Right lobe of liver (tissue), 6 donors: ENCODE data around the gene OLFML2B. TPM values are rescaled to one million over a fixed set of nuclear protein-coding genes. Genes with fewer than 3 reads are reported as not detected.
"Not testable (repeated sequence)": the region's sequence is repeated elsewhere in the genome, so short reads cannot be mapped to it uniquely, and the experiment has no call there.

Experiments used
- ATAC-seq, 4 donors: fragments of 200-7000 bp; cut with Tn5 transposase; one replicate each; pipeline ENCODE4 v1.9.1; 2020; ENCODE audit warnings: mild to moderate bottlenecking in 4 of 4, moderate library complexity in 4 of 4
- DNase-seq, 3 donors: peaks; one replicate each; pipeline ENCODE4 v3.0.0-alpha.2; 2020
- H3K27ac ChIP-seq, 3 donors: fragments of 200-600 bp; one replicate each; pipeline ENCODE4 v1.8.0; 2022
- H3K27me3 ChIP-seq, 2 donors: fragments of 200-600 bp; one replicate each; pipeline ENCODE4 v1.8.0; 2022
- H3K36me3 ChIP-seq, 4 donors: fragments of 200-600 bp; sonication (generic) in 1 of 4; one replicate each; pipeline versions ENCODE4 v1.5.1 to v1.8.0; 2017 to 2022; ENCODE audit warnings: control low read depth in 1 of 4
- H3K4me1 ChIP-seq, 4 donors: fragments of 200-600 bp; sonication (generic) in 1 of 4; one replicate each; pipeline versions ENCODE4 v1.5.1 to v1.8.0; 2017 to 2022; ENCODE audit warnings: control low read depth in 1 of 4
- H3K4me3 ChIP-seq, 3 donors: fragments of 200-600 bp; one replicate each; pipeline ENCODE4 v1.8.0; 2022
- H3K9me3 ChIP-seq, 4 donors: fragments of 200-600 bp; sonication (generic) in 1 of 4; one replicate each; pipeline versions ENCODE4 v1.5.1 to v1.8.0; 2017 to 2022; ENCODE audit warnings: control low read depth in 1 of 4
- POLR2A ChIP-seq: fragments of 450-650 bp; IDR thresholded peaks from one replicate; pipeline ENCODE4 v1.6.1; 2017; ENCODE audit warnings: antibody characterized with exemption, mild to moderate bottlenecking
- WGBS: methylation state at CpG from one replicate; pipeline ENCODE4 v1.1.6; 2018; ENCODE audit warnings: low coverage, low lambda C conversion rate; ENCODE audit not compliant: insufficient coverage; ENCODE audit errors: missing lambda C conversion rate; 5-methylcytosine and 5-hydroxymethylcytosine counted together
- intact Hi-C, 2 donors: fragments of 100-400 bp; cut with DNase I; formaldehyde crosslinking; loops; one replicate each; pipeline versions ENCODE4 v1.11.2 to v1.14.1; 2022
- total RNA-seq, 6 experiments: library from RNA; depleted of rRNA in 2 of 6; stranded (reverse); fragments of >200 nt in 2 of 6; fragmentation: NEBNext Ultra II Directional in 3 of 6; extraction: Animal tissue kit (Norgen Biotek cat#: 25700) in 3 of 6; gene quantifications; one replicate each; pipeline versions ENCODE4 v1.1.0 to v1.2.4, GENCODE V29; 2016 to 2023
- TF ChIP-seq, protein P1 (sequence below), 4 donors: fragments of 200-600 bp in 3 of 4; fragments of 450-650 bp in 1 of 4; IDR thresholded peaks; one replicate each; pipeline versions ENCODE4 v1.5.1 to v1.8.0; 2016 to 2022; ENCODE audit warnings: antibody characterized with exemption in 4 of 4, mild to moderate bottlenecking in 2 of 4
- donor health status: DM: no; HTN: yes; CAD: no.
- donor health status: DM: no; HTN: no; CAD: no.
- donor health status: DM: no; HTN: no; CAD: no.
- donor health status: DM: no; HTN: yes; CAD: no.
- donor health status: DM: no; HTN: yes; CAD: no.

The OLFML2B gene
- total RNA-seq, 6 experiments from 2014 or later: 0.37 to 2.1 (median 1.3) TPM

DNA sequence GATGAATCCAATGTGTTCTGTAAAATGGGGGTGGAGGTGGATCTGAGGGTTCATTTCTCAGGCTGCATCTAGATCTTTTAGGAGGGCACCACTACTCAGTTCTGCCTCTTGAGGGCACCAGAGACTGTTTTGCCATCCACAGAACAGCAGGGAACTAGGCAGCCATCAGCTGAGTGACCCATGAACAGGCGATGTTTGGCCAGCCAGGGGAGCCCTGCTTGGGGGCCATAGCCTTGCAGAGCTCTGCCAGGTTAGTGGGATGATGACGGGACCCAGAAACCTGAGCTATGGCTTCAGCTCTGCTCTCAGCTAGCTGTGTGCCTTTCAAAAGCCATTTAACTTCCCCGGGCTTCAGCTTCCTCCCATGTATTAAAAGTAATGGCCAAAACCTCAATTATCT lies 32.4 kb upstream of the OLFML2B start:
- no peaks in the 10 kb centered on the region for H3K9me3 ChIP-seq
- intact Hi-C loops: loop anchor here (5.0 to 10.0 kb wide), 4 partner anchors 219 to 336 kb away; partner anchors contain the start of gene C1orf226 (in 1 of the 2)
- no peak overlapping the region for H3K27ac ChIP-seq
- H3K36me3 ChIP-seq: no peaks in the 10 kb centered on the region
- no peaks in the 10 kb centered on the region for H3K27me3 ChIP-seq
- DNase-seq: peak; percentile 49 to 73 (median 59)
- no peak for TF ChIP-seq POLR2A
- TF ChIP-seq, protein P1, sequence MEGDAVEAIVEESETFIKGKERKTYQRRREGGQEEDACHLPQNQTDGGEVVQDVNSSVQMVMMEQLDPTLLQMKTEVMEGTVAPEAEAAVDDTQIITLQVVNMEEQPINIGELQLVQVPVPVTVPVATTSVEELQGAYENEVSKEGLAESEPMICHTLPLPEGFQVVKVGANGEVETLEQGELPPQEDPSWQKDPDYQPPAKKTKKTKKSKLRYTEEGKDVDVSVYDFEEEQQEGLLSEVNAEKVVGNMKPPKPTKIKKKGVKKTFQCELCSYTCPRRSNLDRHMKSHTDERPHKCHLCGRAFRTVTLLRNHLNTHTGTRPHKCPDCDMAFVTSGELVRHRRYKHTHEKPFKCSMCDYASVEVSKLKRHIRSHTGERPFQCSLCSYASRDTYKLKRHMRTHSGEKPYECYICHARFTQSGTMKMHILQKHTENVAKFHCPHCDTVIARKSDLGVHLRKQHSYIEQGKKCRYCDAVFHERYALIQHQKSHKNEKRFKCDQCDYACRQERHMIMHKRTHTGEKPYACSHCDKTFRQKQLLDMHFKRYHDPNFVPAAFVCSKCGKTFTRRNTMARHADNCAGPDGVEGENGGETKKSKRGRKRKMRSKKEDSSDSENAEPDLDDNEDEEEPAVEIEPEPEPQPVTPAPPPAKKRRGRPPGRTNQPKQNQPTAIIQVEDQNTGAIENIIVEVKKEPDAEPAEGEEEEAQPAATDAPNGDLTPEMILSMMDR (IDR thresholded peaks at IDR 0.05): peak; percentile 84 to 94 (median 90)
- peak; percentile 98 to 99 (median 98) for ATAC-seq
- H3K4me1 ChIP-seq: peaks cover 0 to 6% (median 2%) of the 10 kb centered on the region in 4 donors
- 0% methylated on average over 2 of the region's 3 CpGs for WGBS
- no peak overlapping the region for H3K4me3 ChIP-seq

DNA sequence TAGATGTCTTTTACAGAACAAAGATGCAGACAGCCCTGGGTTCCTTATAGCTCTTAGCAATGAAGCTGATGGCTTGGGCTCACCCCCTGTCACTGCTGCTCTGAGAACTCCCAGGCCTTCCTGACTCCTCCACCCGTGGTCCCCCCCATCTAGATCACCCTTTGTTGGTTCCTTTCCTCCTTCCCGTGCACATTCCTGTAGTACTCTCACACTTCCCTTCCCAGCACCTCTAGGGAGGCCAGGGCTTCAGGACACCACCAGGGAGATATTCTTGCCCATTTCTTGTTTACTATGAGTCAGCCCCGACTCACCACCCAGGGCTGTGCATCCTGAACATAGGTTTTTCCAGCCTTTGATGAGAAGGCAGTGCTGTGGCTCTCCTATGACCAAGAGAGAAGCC lies 31.4 kb upstream of the OLFML2B start:
- peak in 2 of 4 donors; percentile 11 to 74 for ATAC-seq
- H3K4me3 ChIP-seq: no peak overlapping the region
- H3K27me3 ChIP-seq: no peaks in the 10 kb centered on the region
- peaks cover 0 to 6% (median 2%) of the 10 kb centered on the region in 4 donors for H3K4me1 ChIP-seq
- no peak for DNase-seq
- no peak overlapping the region for H3K27ac ChIP-seq
- no peak for TF ChIP-seq POLR2A
- TF ChIP-seq, protein P1 (IDR thresholded peaks at IDR 0.05): no peak
- WGBS: 37% methylated on average over 3 of the region's 3 CpGs
- no peaks in the 10 kb centered on the region for H3K9me3 ChIP-seq
- H3K36me3 ChIP-seq: no peaks in the 10 kb centered on the region
- intact Hi-C loops: loop anchor here (5.0 to 10.0 kb wide), 4 partner anchors 220 to 337 kb away; partner anchors contain the start of gene C1orf226 (in 1 of the 2)

DNA sequence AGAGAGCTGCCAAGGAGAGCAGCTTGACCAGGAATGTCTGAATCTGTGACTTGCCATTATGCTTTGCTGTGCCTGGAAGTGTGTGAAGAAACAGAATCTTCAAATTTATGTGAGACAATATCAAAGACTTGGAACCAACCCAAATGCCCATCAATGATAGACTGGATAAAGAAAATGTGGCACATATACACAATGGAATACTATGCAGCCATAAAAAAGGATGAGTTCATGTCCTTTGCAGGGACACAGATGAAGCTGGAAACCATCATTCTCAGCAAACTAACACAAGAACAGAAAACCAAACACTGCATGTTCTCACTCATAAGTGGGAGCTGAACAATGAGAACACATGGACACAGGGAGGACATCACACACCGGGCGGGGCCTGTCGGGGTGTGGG lies 30.3 kb upstream of the OLFML2B start:
- H3K27me3 ChIP-seq, DNase-seq: not testable (repeated sequence)
- intact Hi-C loops: loop anchor here in 1 of 2 donors (10.0 kb wide), 2 partner anchors 221 to 331 kb away; partner anchors contain the start of gene C1orf226

DNA sequence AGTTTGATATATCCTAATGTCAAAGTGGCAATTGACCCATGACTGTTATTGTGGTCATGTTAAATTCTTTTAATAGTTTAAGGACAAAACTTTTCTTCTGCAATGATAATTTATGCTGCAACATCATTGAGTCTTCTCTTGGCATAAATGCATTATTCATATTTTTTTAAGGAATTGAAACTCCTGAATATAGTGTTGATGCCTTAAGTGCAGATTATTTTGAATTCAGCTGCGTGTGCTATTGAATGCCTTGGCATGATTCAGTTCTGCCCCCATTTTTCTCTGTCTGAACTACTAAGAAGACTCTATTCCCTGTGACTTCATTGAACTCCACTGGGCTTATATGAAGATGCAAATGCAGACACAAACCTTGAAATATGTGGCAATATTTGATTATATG lies 23.3 kb upstream of the OLFML2B start:
- H3K9me3 ChIP-seq: no peaks in the 10 kb centered on the region
- TF ChIP-seq POLR2A: no peak
- TF ChIP-seq, protein P1 (IDR thresholded peaks at IDR 0.05): no peak
- intact Hi-C loops: no loop called here
- DNase-seq (no peak), ATAC-seq (no peak)
- no peak overlapping the region for H3K27ac ChIP-seq
- H3K4me3 ChIP-seq: no peak overlapping the region
- H3K27me3 ChIP-seq: no peaks in the 10 kb centered on the region
- 75% methylated on average over 1 of the region's 1 CpG for WGBS
- no peaks in the 10 kb centered on the region for H3K4me1 ChIP-seq
- H3K36me3 ChIP-seq: no peaks in the 10 kb centered on the region

More for the DNA sequence above, 30.3 kb upstream of the OLFML2B start:
- H3K4me3 ChIP-seq, ATAC-seq, H3K36me3 ChIP-seq, H3K9me3 ChIP-seq, H3K27ac ChIP-seq, H3K4me1 ChIP-seq: not testable (repeated sequence)
- 92% methylated on average over 3 of the region's 3 CpGs for WGBS

DNA sequence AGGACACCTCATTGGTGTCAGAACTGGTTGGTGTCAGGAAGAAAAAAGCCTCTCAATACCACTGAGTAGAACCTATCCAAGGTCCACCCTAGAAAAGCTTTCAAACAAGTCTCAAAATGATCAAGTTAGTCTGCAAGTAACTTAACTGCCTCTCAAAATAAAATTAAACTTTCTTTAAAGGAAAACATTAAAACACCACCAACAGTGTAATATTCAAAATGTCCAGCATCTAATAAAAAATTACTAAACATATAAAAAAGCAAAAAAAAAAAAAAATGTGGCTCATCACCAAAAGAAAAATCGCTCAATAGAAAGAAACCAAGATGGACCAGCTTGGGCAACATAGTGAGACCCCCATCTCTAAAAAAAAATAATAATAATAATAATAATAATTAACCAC lies 18.7 kb upstream of the OLFML2B start:
- H3K36me3 ChIP-seq: no peaks in the 10 kb centered on the region
- 44% methylated on average over 1 of the region's 1 CpG for WGBS
- no peaks in the 10 kb centered on the region for H3K4me1 ChIP-seq
- TF ChIP-seq POLR2A: no peak
- TF ChIP-seq, protein P1 (IDR thresholded peaks at IDR 0.05): no peak
- intact Hi-C loops: no loop called here
- H3K9me3 ChIP-seq: no peaks in the 10 kb centered on the region
- no peak overlapping the region for H3K27ac ChIP-seq
- no peak for DNase-seq
- ATAC-seq: no peak
- H3K27me3 ChIP-seq: no peaks in the 10 kb centered on the region
- no peak overlapping the region for H3K4me3 ChIP-seq
